T-helper 2 cell treated with Interferon-gamma antibody and Interleukin-4, amounts not matched to agents 100 ng/mL and 5 ng/mL, for 36 hours (primary cell): ENCODE measurements around the gene TRIM41. TPM values are rescaled to one million over a fixed set of nuclear protein-coding genes. Genes with fewer than 3 reads are reported as not detected.
"Not testable (repeated sequence)": the region's sequence is repeated elsewhere in the genome, so short reads cannot be mapped to it uniquely, and the experiment has no call there.

Source experiments
- intact Hi-C: fragments of 100-400 bp; cut with micrococcal nuclease; formaldehyde crosslinking; loops from one replicate; pipeline ENCODE4 v1.15.1; 2023
- total RNA-seq: library from RNA; stranded (reverse); gene quantifications from 2 replicates; pipeline ENCODE4 v1.2.3, GENCODE V29; 2022

Gene TRIM41
- total RNA-seq, 1 donor from 2014 or later, result 38.5 TPM

GRCh38 chr5:181243564-181244343 lies 20.7 kb downstream of the TRIM41 start, which contains the start of gene RACK1:
RACK1 (minus strand) TSS chr5:181243906; CDS start chr5:181243800, 106 bp downstream.
- intact Hi-C loops, result loop anchor here (1.0 kb wide), 1 partner anchor 20 kb away; the partner anchor contains the start of gene TRIM41

DNA sequence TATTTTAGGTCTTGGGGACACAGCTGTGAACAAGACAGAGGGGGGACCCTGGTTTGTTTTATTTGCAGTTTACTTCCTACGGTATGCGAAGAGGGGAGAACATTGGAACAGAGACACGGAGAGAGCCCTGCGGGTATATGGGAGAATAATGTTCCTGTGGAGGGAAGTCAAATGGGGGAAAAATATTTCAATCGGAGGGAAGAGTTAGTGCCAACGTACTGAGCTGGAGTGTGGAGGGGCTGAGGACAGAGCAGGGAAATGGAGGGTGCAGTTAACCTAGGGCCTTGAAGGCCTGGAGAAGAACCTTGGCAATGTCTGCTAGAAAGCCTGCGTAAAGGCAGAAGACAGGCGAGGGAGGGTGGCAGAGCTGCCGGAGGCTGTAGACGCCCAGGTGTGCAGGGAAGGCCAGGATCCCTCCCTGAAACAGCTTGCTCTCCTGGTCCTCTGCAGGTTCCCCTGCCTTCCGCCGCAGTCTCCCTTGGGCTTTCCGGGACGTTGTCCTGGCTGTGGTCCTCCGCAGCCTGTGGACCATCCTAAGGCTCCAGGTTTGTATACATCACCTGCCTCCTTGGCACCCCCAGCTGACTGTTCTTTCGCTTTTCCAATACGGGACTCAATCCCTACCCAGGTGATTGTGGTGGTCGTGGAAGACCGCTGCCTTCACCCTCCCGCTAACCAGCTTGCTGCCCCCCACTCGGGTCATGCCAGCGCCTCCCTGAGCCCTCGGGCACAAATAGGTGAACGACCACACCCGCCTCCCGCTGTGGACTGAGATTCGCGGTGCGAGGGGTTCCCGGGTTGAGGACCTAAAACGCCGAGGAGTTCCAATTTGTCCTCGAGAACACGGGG lies 22.6 kb downstream of the TRIM41 start:
- intact Hi-C loops, result loop anchor here (1.0 kb wide), 2 partner anchors 15 to 54 kb away; no protein-coding TSS in a partner anchor

GRCh38 chr5:181246276-181247049 lies 23.4 kb downstream of the TRIM41 start:
- intact Hi-C loops, result loop anchor here (1.0 kb wide), 2 partner anchors 14 to 55 kb away; no protein-coding TSS in a partner anchor

DNA sequence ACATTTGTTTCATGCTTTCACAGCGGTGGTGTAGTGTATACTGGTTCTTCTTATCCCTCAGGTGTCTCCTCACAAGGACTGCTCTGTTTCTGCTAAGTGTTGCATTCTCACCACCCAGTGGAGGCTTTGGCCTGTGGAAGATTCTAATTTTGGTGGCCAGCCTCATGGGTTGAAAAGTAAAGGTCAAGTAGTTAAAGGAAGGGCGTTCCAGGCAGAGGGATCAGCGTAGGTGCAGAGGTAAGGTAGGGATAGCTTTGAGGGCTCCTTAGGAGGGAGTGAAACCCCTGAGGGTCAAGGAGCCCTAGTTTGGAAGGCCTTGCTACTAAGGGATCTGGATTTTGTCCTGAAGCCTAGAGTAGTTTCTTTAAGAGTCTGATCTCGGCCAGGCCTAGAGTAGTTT lies 25.2 kb downstream of the TRIM41 start:
- intact Hi-C loops, result no loop called here

- intact Hi-C loops, result no loop called here
Observed at GRCh38 chr5:181255276-181255675, 32.2 kb downstream of the TRIM41 start.

DNA sequence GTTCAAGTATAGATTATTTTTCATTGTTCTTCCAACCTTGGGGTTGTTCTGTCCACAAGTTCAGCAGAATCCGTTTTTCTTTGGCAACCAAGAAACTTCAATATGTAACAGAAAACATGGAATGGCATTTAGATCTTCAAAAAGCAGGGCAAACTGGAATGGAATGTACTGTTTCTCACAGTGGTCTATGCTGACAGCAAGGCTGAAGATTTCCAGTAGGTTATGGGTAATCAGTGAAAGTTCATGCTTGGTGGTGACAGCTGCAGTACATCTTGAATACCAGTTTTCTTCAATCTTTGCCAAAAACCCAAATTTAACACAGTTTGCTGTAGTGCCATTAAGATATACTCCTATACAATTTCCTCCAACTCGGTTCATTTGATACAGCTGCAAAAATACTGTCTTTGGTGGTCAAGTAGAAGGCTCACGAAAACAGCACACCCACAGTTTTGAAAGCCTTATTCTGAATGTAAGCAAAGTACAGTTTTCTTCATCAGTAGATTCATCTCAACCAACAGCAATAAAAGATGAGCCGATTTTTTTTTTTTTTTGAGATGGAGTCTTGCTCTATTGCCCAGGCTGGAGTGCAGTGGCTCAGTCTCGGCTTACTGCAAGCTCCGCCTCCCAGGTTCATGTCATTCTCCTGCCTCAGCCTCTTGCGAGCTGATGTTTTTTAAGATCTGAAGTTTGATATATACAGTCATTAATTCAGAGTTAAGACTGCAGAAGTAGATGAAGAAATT lies 32.9 kb downstream of the TRIM41 start:
- intact Hi-C loops, result no loop called here

- intact Hi-C loops, result no loop called here
Observed at GRCh38 chr5:181258576-181258975, 35.5 kb downstream of the TRIM41 start.

DNA sequence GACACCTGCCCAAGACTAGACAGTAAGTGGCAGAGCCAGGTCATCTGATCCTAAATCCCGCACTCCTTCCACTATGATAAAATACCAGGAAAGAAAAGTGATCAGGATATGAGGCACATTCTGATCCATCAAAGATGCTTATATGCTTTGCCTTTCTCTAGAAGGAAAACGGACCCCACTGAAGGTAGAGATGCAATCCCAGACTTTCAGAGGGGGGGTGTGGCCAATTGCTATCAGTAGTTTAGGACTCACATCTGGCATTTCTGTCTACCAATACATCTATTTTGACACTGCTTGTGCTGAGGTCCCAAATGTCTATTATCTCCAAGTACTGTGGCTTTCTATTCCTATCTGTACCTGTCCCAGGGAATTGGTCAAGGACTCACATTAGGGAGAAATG lies 36.2 kb downstream of the TRIM41 start:
- intact Hi-C loops, result no loop called here

DNA sequence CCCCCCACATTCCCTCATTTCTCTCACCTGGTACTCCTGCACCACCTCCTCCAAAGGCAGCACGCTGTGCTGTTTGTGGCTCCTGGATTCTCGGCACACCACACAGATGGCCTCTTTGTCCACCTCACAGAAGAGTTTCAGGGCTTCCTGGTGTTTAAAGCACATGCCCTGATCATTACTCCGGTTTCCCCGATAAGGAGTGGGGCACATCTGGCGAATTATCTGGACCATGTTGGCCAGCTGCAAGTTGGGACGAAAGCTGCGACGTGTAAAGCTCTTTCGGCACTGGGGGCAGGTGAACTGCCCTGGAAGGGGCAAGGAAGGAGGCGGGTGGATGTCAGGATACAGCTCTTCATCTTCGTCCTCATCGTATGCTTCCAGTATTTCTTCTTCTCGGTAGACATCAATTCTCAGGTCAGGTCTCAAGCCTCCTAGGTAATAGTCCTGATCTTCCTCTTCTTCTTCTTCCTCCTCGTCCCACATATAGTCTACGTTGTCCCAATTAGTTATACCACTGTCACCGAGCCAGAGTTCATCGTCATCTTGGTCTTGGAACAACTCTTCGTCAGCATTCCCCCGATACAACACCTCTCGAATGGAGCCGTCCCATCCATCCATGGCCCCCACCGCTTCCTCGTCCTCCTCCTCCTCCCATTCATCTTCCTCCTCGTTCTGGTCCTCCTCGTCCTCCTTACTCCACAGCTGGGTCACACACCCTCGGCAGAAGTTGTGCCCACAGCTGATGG lies 37.1 kb downstream of the TRIM41 start:
- intact Hi-C loops, result loop anchor here (1.0 to 10.0 kb wide), 5 partner anchors 14 to 1705 kb away; partner anchors contain the start of genes MGAT1, RUFY1, TRIM7 and ZFP62

DNA sequence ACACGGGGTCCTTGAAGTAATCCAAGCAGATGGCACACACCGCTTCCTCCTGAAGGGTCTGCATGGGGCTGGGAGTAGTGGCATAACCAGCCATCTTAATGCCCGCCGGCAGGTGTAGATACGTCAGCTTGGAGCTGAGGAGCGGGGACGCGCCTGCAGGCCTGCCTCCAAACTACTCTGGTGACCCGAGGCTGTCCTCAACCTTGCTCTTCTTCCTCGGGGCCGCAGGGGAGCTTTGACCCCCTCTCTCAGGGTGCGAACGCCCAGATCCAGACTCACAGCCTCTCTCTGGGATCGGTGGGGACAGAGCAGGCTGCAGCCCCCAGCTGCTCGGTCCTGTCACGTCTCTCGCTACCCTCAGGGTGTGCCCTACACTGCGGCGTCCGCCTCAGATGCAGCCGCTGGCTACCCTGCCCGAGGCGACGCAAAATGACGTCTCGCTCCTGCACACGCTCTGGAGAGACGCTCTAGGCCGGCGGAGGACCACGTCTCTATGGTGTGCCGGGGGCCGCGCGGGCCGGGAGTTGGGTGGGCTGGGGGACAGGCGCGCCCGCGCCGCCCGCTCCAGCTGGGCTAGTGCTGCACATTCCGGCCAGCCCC lies 37.7 kb downstream of the TRIM41 start, which contains the start of gene TRIM52:
Gene TRIM52 (minus strand): TSS at position 424 of the 600 bp plus-strand sequence. CDS start 330 bp downstream, at position 94.
- intact Hi-C loops, result loop anchor here (1.0 to 10.0 kb wide), 7 partner anchors 15 to 1706 kb away; partner anchors contain the start of genes MGAT1, RUFY1, TRIM41 and TRIM7

- intact Hi-C loops, result loop anchor here (1.0 to 10.0 kb wide), 6 partner anchors 38 to 1707 kb away; partner anchors contain the start of genes MGAT1, RUFY1, TRIM41 and TRIM7
Observed at GRCh38 chr5:181261320-181262049, 38.4 kb downstream of the TRIM41 start.

- intact Hi-C loops, result loop anchor here (5.0 to 10.0 kb wide), 3 partner anchors 56 to 1709 kb away; partner anchors contain the start of genes RUFY1, TRIM7 and ZFP62
Observed at GRCh38 chr5:181263633-181264032, 40.6 kb downstream of the TRIM41 start.

DNA sequence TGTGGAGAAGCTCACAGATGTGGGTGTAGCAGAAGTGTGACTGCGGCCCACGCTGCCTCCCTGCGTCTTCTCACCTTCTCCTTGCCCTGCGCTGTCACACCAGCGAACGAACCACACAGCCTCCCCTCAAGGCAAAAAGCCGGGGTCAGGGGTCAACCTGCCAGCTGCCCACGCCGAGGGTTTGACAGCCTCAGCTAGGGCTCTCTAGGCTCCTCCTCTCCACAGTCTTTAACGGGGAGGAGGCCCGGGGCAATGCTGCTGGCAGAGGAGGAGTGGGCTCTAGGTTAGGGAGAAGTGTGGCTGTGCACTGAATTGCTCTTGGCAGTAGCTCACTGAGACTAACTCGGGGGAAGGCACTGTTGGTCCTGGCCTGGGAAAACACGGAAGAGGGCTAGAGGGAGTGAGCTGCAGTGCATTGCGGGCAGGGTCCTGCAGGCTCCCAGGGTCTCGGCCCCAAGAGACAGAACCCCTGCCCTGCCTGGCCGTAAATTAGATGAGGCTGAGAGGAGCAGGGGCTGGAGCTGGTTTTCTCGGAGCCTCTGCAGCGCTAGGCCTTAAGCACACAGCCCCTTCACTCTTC lies 42.1 kb downstream of the TRIM41 start:
- intact Hi-C loops, result loop anchor here (10.0 kb wide), 1 partner anchor 1710 kb away; the partner anchor contains the start of gene RUFY1

- intact Hi-C loops, result loop anchor here (10.0 kb wide), 1 partner anchor 1713 kb away; the partner anchor contains the start of gene RUFY1
Observed at GRCh38 chr5:181267291-181267904, 44.3 kb downstream of the TRIM41 start.

- intact Hi-C loops, result loop anchor here (10.0 kb wide), 1 partner anchor 1713 kb away; the partner anchor contains the start of gene RUFY1
Observed at GRCh38 chr5:181267907-181268306, 44.8 kb downstream of the TRIM41 start.

DNA sequence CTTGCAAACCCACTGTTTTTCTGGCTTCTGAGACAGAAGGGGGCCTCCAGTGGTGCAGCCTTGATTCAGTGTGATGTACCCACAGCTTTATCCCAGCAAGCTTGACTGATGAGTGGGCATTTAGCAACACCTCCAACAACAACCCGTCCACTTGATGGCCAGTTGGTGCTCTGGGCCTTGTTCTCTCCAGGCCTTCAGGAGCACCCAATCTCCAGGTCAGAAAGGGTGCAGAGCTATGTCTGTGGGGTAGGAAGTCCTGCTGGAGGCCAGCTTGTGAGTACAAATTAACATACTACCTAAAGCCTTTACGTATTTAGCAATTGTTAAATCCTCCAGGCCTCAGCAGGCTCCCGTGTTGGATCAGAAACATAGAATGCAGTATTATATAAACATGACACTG lies 48.0 kb downstream of the TRIM41 start:
- intact Hi-C loops, result no loop called here

DNA sequence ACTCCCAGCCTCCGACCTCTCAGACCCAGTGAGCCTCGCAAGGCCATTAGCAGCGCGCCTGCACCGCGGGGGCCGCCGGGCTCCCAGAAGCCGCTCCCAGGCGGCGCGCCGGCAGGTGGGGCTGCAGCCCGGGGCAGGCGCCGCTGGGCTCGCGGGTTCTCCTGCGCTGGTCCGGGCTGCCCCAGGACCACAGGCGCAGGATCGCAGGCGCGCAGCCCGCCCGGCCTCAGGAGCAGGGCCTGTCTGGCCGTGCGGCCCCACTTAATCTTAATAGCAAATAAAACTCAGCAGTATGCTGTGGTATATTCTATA lies 50.3 kb downstream of the TRIM41 start:
- intact Hi-C loops, result not testable (repeated sequence)
